ENCODE results near the gene ST6GAL2.

GRCh38 chr2:106782681-106783080 is 103.3 kb downstream of the ST6GAL2 start:
- TF ChIP-seq, protein P1, sequence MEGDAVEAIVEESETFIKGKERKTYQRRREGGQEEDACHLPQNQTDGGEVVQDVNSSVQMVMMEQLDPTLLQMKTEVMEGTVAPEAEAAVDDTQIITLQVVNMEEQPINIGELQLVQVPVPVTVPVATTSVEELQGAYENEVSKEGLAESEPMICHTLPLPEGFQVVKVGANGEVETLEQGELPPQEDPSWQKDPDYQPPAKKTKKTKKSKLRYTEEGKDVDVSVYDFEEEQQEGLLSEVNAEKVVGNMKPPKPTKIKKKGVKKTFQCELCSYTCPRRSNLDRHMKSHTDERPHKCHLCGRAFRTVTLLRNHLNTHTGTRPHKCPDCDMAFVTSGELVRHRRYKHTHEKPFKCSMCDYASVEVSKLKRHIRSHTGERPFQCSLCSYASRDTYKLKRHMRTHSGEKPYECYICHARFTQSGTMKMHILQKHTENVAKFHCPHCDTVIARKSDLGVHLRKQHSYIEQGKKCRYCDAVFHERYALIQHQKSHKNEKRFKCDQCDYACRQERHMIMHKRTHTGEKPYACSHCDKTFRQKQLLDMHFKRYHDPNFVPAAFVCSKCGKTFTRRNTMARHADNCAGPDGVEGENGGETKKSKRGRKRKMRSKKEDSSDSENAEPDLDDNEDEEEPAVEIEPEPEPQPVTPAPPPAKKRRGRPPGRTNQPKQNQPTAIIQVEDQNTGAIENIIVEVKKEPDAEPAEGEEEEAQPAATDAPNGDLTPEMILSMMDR (IDR thresholded peaks at IDR 0.05): no peak
- TF ChIP-seq POLR2A (IDR thresholded peaks at IDR 0.05): no peak

Measured in tibial nerve (tissue), 3 donors.